Astrocyte (in vitro differentiated cells and primary cell): ENCODE data around the gene RAET1G. TPM values are rescaled to one million over a fixed set of nuclear protein-coding genes. Genes with fewer than 3 reads are reported as not detected.

Source experiments
- DNase-seq: peaks from one replicate; pipeline ENCODE4 v3.0.0-alpha.2; 2010; ENCODE audit warnings: low read depth
- FAIRE-seq: peaks from 2 replicates; lab custom pipeline; 2011; peaks lifted over from hg19 to GRCh38; lab: Jason Lieb, UNC
- H2AFZ ChIP-seq: 2 replicates; pipeline ENCODE4 v1.6.0; 2012; ENCODE audit warnings: low read depth, low read length, inconsistent platforms
- H3K27ac ChIP-seq: 2 replicates; pipeline ENCODE4 v1.5.1; 2011; ENCODE audit warnings: low read depth, low read length, inconsistent platforms
- H3K27me3 ChIP-seq: 2 replicates; pipeline ENCODE4 v1.6.0; 2011; ENCODE audit warnings: low read length, inconsistent platforms; ENCODE audit not compliant: insufficient read depth
- H3K36me3 ChIP-seq: 2 replicates; pipeline ENCODE4 v1.5.1; 2011; ENCODE audit warnings: low read length, inconsistent platforms; ENCODE audit not compliant: insufficient read depth
- H3K4me1 ChIP-seq: 2 replicates; pipeline ENCODE4 v1.5.1; 2011; ENCODE audit warnings: low read length, inconsistent platforms; ENCODE audit not compliant: insufficient read depth
- H3K4me2 ChIP-seq: 2 replicates; pipeline ENCODE4 v1.6.0; 2012; ENCODE audit warnings: low read length, inconsistent platforms
- H3K4me3 ChIP-seq: 2 replicates; pipeline ENCODE4 v1.5.1; 2011; ENCODE audit warnings: low read depth, mild to moderate bottlenecking, low read length, inconsistent platforms; ENCODE audit not compliant: insufficient read depth
- H3K79me2 ChIP-seq: 2 replicates; pipeline ENCODE4 v1.6.0; 2012; ENCODE audit warnings: mild to moderate bottlenecking, low read length, inconsistent platforms; ENCODE audit not compliant: insufficient read depth
- H3K9ac ChIP-seq: 2 replicates; pipeline ENCODE4 v1.6.0; 2012; ENCODE audit warnings: mild to moderate bottlenecking, low read length, inconsistent platforms
- H3K9me3 ChIP-seq: 2 replicates; pipeline ENCODE4 v1.5.1; 2012; ENCODE audit warnings: low read depth, mild to moderate bottlenecking, low read length, inconsistent platforms; ENCODE audit not compliant: insufficient read depth
- H4K20me1 ChIP-seq: 2 replicates; pipeline ENCODE4 v1.6.0; 2012; ENCODE audit warnings: low read length, inconsistent platforms; ENCODE audit not compliant: insufficient read depth
- H3K27ac Mint-ChIP-seq: one replicate; pipeline ENCODE4 v1.8.0; 2021; ENCODE audit warnings: mild to moderate bottlenecking, mixed read lengths; ENCODE audit not compliant: unreplicated experiment
- H3K27me3 Mint-ChIP-seq: one replicate; pipeline ENCODE4 v1.8.0; 2021; ENCODE audit warnings: low read depth, mixed read lengths; ENCODE audit not compliant: unreplicated experiment
- H3K36me3 Mint-ChIP-seq: one replicate; pipeline ENCODE4 v1.8.0; 2021; ENCODE audit warnings: low read depth, mixed read lengths; ENCODE audit not compliant: unreplicated experiment
- H3K4me1 Mint-ChIP-seq: one replicate; pipeline ENCODE4 v1.8.0; 2021; ENCODE audit warnings: low read depth, mixed read lengths; ENCODE audit not compliant: unreplicated experiment
- H3K4me3 Mint-ChIP-seq: one replicate; pipeline ENCODE4 v1.8.0; 2021; ENCODE audit warnings: mild to moderate bottlenecking, moderate library complexity, mixed read lengths; ENCODE audit not compliant: unreplicated experiment
- H3K9me3 Mint-ChIP-seq: one replicate; pipeline ENCODE4 v1.8.0; 2021; ENCODE audit warnings: mild to moderate bottlenecking, mixed read lengths; ENCODE audit not compliant: unreplicated experiment
- CTCF ChIP-seq: IDR thresholded peaks from 2 replicates; pipeline ENCODE4 v1.5.1; 2011; ENCODE audit warnings: low read depth, mild to moderate bottlenecking, inconsistent platforms, low read length, moderate library complexity; ENCODE audit not compliant: insufficient read depth
- EZH2 ChIP-seq: IDR thresholded peaks from 2 replicates; pipeline ENCODE4 v1.6.1; 2012; ENCODE audit warnings: mild to moderate bottlenecking, low read length, inconsistent platforms; ENCODE audit not compliant: insufficient read depth
- total RNA-seq: library from RNA; stranded (reverse); gene quantifications from 2 replicates; pipeline ENCODE4 v1.2.1, GENCODE V29; 2021

The RAET1G gene
- total RNA-seq, 1 donor from 2014 or later = not detected

- Mint-ChIP-seq H3K27me3 (peaks cover 68% of the 10 kb centered on the region), H3K27ac (no peak overlapping the region), H3K9me3 (peaks cover 11% of the 10 kb centered on the region), H3K4me1 (no peaks in the 10 kb centered on the region), H3K36me3 (no peaks in the 10 kb centered on the region), H3K4me3 (no peak overlapping the region)
- Histone ChIP-seq H2AFZ (no peak overlapping the region), H4K20me1 (no peaks in the 10 kb centered on the region), H3K9me3 (peaks cover 8% of the 10 kb centered on the region), H3K36me3 (no peaks in the 10 kb centered on the region), H3K4me1 (no peaks in the 10 kb centered on the region), H3K79me2 (no peaks in the 10 kb centered on the region), H3K27me3 (no peaks in the 10 kb centered on the region), H3K4me2 (no peak overlapping the region), H3K9ac (no peak overlapping the region), H3K27ac (no peak overlapping the region), H3K4me3 (no peak overlapping the region)
- no peak for DNase-seq
- FAIRE-seq = no peak
- TF ChIP-seq EZH2 = no peak
- no peak for TF ChIP-seq CTCF
Observed at GRCh38 chr6:149903938-149904611, 18.8 kb downstream of the RAET1G start.

- Histone ChIP-seq H3K4me2 (no peak overlapping the region), H3K79me2 (no peaks in the 10 kb centered on the region), H3K4me3 (no peak overlapping the region), H3K36me3 (no peaks in the 10 kb centered on the region), H3K9ac (no peak overlapping the region), H3K9me3 (no peaks in the 10 kb centered on the region), H3K27ac (no peak overlapping the region), H3K4me1 (peaks cover 10% of the 10 kb centered on the region), H2AFZ (no peak overlapping the region), H3K27me3 (no peaks in the 10 kb centered on the region), H4K20me1 (no peaks in the 10 kb centered on the region)
- Mint-ChIP-seq H3K27ac (no peak overlapping the region), H3K36me3 (no peaks in the 10 kb centered on the region), H3K4me1 (peaks cover 2% of the 10 kb centered on the region), H3K9me3 (peaks cover 3% of the 10 kb centered on the region), H3K4me3 (no peak overlapping the region), H3K27me3 (peaks cover 69% of the 10 kb centered on the region)
- DNase-seq (no peak), FAIRE-seq (no peak)
- TF ChIP-seq EZH2 (no peak), CTCF (no peak)
Observed at GRCh38 chr6:149901444-149902140, 21.3 kb downstream of the RAET1G start.
